GM19468 (cell line): ENCODE results near the gene CAB39.
"Not testable (repeated sequence)": the region's sequence is repeated elsewhere in the genome, so short reads cannot be mapped to it uniquely, and the experiment has no call there.

Experiments used
- ATAC-seq: cut with Tn5 transposase; IDR thresholded peaks from one replicate; pipeline ENCODE4 v1.9.1; 2021; ENCODE audit warnings: mild to moderate bottlenecking, moderate library complexity, moderate number of reproducible peaks; ENCODE audit not compliant: unreplicated experiment; ENCODE audit errors: extremely low read depth

CAB39 gene

GRCh38 chr2:230708204-230708603, 4.4 kb upstream of the CAB39 start:
- ATAC-seq = no peak

- no peak for ATAC-seq
These were observed 1.4 kb upstream of the CAB39 start for GRCh38 chr2:230711224-230711623.

GRCh38 chr2:230713331-230714135, 891 bp downstream of the CAB39 start:
- ATAC-seq = no peak

GRCh38 chr2:230714136-230714480, 1.5 kb downstream of the CAB39 start:
- no peak for ATAC-seq

GRCh38 chr2:230715201-230715600, 2.6 kb downstream of the CAB39 start:
- no peak for ATAC-seq

GRCh38 chr2:230716588-230716987, 3.9 kb downstream of the CAB39 start:
- no peak for ATAC-seq

- no peak for ATAC-seq
These were observed 5.0 kb downstream of the CAB39 start for GRCh38 chr2:230717600-230717999.

GRCh38 chr2:230719340-230719739, 6.7 kb downstream of the CAB39 start:
- ATAC-seq = no peak

GRCh38 chr2:230721712-230722111, 9.1 kb downstream of the CAB39 start:
- no peak for ATAC-seq

GRCh38 chr2:230722207-230722885, 9.7 kb downstream of the CAB39 start:
- no peak for ATAC-seq

GRCh38 chr2:230723363-230723762, 10.7 kb downstream of the CAB39 start:
- no peak for ATAC-seq

GRCh38 chr2:230724957-230725356, 12.3 kb downstream of the CAB39 start:
- not testable (repeated sequence) for ATAC-seq

- no peak for ATAC-seq
These were observed 18.9 kb downstream of the CAB39 start for GRCh38 chr2:230731512-230731911.

GRCh38 chr2:230732914-230733401, 20.3 kb downstream of the CAB39 start:
- ATAC-seq = no peak

- ATAC-seq = no peak
These were observed 21.9 kb downstream of the CAB39 start for GRCh38 chr2:230734247-230735175.

- ATAC-seq = no peak
These were observed 23.2 kb downstream of the CAB39 start for GRCh38 chr2:230735884-230736283.

GRCh38 chr2:230737300-230737699, 24.7 kb downstream of the CAB39 start:
- no peak for ATAC-seq

- ATAC-seq = no peak
These were observed 25.2 kb downstream of the CAB39 start for GRCh38 chr2:230737791-230738226.

- ATAC-seq = no peak
These were observed 25.8 kb downstream of the CAB39 start for GRCh38 chr2:230738391-230738811.

GRCh38 chr2:230738924-230739323, 26.3 kb downstream of the CAB39 start:
- no peak for ATAC-seq
